ENCODE results near the gene NOTUM.

Gene NOTUM

DNA sequence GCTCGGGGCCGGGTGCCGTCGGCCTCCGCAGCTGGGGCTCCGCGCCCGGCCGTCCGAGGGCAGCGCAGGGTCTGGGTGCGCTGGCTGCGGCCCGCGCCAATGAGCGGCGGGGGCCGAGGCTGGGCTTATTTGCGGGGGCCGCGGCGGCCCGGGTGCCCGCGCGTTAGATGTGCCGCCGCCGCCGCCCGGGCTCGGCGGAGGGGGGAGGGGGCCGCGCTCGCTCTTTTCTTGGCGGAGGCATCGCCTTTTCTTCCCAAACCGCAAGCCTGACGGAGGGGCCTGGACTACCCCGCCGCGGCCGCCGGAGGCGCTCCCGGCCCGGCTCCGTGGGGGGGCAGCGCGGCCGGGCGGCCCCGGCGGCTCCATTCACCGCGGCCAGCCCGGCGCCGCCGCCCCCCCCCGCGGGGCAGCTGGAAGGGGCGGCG lies at the start of gene NOTUM:
Gene NOTUM, minus strand, starts transcription at position 101 of the 425 bp plus-strand sequence. CDS start 278 bp downstream, outside the sequence.
- no peak for DNase-seq (ENCODE audit: low read depth, low spot score)

DNA sequence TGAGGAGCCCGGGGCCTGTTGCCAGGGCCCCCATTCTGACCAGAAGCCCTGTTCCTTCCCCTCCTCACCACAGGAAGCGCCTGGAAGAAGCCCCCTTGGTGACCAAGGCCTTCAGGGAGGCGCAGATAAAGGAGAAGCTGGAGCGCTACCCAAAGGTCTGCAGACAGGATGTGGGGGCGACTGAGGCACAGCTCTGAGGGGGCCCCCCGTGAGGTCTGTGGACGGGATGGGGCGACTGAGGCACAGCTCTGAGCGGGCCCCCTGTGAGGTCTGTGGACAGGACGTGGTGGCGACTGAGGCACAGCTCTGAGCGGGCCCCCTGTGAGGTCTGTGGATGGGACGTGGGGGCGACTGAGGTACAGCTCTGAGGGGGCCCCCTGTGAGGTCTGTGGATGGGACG lies 48.4 kb upstream of the NOTUM start:
- no peak for DNase-seq (ENCODE audit: low read depth, low spot score)

DNA sequence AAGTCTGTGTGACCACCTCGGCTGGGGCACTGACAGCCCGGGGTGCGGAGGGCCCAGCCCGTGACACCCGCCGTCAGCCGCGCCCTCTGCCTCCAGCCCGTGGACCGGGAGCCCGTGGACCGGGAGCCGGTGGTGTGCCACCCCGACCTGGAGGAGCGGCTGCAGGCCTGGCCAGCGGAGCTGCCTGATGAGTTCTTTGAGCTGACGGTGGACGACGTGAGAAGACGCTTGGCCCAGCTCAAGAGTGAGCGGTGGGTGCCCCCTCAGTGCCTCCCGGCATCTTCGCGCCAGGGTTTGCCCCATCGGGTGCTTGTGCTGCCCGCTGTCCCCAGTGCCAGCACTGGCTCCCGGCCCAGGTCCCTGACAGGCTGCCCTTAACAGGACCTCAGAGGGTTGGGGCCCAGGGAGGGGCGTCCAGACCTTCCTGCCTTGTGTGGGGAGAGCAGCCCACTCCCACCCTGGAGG lies 48.0 kb upstream of the NOTUM start:
- no peak for DNase-seq (ENCODE audit: low read depth, low spot score)

- DNase-seq (ENCODE audit: low read depth, low spot score), result no peak
Measured at GRCh38 chr17:82008258-82008940, 47.4 kb upstream of the NOTUM start.

DNA sequence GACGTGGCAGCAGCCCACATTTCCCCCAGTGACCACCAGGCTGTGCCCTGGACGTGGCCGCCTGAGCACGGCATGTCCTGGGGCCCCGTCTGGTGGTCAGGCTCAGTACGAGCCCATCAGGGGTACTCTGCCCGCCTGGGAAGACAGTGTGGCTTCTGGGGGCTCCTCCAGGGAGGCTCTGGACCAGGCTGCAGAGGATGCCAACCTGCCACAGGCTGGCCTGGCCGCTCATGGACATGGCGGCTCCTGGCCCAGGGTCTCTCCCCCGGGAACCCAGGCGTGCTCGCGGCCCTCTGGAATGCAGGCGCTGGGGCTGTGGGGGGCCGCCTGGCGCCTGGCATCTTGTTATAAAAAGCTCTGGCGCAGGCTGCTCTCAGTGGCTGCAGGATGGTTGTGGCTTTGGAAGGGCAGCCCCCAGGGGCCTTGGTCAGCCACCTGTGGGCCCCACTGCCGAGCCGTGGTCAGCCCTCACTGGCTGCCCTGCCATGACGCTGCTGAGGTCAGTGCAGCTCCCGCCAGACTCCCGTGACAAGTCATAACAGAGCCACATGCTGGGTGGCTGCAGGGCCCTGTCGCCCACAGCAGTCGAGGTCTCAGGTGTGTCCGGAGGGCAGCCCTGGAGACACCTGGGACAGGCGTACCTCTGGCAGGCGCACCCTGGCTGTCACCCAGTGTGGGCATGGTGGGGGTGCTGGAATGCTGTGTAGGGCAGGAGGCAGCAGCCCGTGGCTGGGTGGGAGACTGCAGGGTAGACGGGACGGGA lies 46.7 kb upstream of the NOTUM start:
- DNase-seq (ENCODE audit: low read depth, low spot score), result no peak

GRCh38 chr17:82007228-82007494 lies 46.2 kb upstream of the NOTUM start:
- DNase-seq (ENCODE audit: low read depth, low spot score), result no peak

- no peak for DNase-seq (ENCODE audit: low read depth, low spot score)
Measured at GRCh38 chr17:82006468-82007227, 45.7 kb upstream of the NOTUM start.

DNA sequence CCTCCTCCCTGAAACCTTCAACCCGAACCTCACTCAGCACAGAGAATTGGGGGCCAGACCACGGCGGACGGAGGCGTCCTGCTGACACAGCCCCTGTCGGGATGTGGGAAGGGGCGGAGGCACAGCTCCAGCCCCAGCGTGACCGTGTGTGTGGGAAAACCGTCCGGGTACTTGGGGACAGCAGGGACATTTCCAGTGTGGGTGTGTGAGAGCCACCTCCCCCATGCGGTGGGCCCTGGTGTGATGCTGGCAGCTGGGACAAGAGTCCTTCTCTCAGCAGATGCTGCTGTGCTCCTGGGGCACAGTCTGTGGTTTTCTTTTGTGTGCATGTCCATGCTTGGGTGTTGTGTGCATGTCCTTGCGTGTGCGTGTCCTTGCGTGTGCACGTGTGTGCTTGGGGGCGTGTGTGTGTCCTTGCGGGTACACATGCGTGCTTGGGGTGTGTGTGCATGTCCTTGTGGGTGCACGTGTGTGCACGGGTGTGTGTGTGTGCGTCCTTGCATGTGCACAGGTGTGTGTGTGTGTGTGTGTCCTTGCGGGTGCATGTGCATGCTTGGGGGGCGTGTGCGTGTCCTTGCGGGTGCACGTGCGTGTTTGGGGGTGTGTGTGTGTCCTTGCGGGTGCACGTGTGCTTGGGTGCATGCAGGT lies 44.8 kb upstream of the NOTUM start:
- no peak for DNase-seq (ENCODE audit: low read depth, low spot score)

DNA sequence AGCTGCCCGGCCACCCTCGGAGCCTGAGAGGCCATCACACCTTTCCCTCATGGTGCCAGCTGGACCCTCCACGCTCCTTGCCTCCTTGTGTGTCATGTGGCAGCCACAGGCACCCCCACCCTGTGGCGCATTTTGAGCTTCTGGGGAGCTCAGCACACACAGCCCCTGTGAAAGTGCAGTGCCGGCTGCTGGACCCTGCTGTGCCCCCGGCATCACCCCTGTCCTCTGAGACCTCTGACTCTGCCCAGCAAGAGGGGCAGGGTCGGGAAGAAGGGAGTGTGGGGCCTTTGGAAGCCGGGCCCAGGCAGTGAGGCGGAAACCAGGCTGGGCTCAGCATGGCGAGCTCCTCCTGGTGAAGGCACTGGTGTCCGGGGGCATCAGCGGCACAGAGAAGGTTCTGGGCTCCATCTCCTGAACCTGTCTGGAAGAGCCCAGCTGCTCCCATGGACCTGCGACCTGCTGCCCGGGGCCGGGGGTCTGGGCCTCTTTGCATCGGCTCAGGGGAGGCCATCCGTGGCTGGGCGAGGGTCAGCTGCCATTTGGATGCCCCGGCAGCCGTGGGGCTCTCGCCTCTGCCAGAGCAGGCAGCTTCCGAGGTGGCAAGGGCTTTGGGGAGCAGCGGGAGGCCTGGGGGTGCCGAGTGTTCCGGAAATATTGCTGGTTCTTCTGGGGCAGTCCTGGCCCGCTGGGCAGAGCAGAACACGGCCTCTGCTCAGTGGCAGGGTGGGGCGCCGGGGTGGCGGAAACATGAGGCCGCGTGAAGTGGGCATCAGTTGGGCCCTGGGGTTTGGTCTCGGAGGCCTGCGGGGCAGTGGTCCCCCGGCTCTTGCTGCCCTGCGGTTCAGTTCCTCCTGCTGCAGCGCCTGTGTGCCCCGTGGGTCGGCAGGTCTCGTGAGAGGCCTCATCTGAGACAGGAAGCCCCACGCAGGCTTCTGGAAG lies 43.8 kb upstream of the NOTUM start:
- DNase-seq (ENCODE audit: low read depth, low spot score), result no peak

GRCh38 chr17:82003411-82004381 lies 42.7 kb upstream of the NOTUM start:
- DNase-seq (ENCODE audit: low read depth, low spot score), result peak; percentile 67

DNA sequence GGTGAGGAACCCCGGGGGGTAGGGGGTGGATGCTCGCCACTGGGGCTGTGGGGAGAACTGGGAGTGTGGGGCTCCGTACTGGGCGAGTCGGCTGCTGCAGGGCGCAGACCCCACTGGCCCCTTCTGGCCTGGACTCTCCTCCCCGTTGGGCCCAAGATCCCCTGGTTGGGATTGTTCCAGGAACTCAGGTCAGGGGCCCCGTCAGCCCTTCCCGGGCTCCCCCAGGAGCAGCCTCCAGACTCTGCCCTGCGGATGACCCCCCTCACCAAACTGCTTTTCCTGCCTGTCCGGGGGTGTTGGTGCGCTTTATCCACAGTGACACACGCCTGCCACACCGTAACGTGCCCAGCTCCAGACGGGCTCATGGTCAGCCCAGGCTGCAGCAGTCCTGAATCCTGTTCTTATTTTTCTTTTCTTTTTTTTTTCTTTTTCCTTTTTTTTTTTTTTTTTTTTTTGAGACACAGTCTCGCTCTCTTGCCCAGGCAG lies 40.6 kb upstream of the NOTUM start:
- DNase-seq (ENCODE audit: low read depth, low spot score), result no peak

DNA sequence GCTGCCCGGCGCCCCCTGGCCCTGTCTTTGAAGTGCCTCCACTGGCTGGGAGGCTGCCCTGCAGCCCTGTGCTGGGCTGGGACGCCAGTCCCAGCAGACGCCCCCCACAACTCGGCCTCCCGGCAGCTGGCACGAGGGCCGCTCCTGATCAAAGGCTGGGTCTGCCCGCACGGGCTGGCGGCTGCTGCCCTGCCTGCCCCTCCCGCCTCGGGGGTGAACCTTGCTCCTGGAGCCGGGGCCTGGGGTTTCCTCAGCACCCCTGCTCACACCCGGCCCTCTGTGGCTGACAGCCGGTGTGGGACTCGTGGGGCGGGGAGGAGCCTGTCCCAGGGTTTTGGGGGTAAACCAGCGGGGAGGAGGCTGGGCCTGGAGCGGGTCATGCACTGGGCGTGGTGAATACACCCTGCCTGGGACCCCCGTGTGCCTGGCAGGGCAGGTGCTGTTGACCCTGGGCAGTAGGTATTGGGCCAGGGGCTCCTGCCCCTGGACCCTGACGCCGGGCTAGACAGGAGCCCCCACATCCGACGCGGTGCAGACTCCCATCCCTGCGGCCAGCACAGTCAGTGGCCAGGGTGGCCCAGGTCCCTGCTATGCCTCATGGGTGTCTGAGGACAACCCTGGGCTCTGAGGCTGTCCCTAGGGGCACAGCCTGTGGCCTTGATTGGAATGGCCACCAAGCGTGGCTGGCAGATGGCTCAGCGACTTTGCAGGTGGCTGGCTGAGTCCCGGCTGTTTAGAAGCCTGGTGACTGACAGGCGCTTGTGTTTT lies 40.0 kb upstream of the NOTUM start:
- no peak for DNase-seq (ENCODE audit: low read depth, low spot score)

- DNase-seq (ENCODE audit: low read depth, low spot score), result no peak
Measured at GRCh38 chr17:81999976-82000802, 39.2 kb upstream of the NOTUM start.

DNA sequence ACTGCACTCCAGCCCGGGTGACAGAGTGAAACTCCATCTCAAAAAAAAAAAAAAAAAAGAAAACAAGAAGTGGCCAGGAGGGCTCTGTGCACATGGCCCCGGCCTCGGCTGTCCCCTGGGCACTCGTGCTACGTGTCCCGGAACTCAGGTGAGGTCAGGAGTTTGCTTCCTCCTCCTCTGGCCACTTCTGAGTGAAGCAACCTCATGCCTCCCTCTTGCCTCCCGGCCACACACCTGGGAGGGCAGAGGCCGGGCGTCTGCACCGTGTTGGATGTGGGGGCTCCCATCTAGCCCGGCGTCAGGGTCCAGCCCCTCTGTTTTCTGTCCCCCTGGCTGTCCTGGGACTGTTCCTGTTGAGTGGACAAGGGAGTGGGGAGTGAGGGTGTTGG lies 38.6 kb upstream of the NOTUM start:
- DNase-seq (ENCODE audit: low read depth, low spot score), result no peak

DNA sequence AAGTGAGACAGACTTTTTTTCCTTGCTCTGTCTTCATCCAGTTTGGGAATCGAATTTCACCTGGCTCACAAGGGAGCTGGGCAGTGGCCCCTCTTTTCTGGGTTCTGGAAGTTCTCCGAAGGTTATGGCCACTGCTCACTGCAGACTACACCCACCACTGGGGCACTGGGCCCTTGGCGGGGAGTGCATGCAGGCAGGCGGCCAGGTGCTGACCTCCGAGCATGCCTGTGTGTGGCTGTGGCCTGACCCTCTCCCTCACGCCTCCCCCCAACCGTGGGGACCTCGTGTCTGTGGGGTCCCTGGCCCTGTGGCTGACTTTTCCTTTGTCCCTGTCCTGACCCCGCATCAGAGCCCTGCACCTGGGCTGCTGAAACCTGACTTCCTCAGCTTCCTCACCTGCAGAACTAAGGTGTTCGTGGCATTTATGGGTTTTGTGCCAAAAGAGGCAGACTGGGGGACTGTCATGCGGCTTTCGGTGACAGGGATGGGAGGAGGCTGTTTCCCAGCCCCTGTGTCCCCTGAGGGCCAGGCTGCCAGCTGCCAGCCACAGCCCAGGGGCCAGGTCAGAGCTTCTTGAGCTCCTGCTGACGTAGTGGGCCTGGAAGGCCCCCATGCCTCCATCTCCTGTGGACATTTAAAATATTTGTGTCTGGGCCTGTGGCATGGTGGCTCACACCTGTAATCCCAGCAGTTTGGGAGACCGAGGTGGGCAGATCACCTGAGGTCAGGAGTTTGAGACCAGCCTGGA lies 37.9 kb upstream of the NOTUM start:
- no peak for DNase-seq (ENCODE audit: low read depth, low spot score)

GRCh38 chr17:81998212-81998611 lies 37.2 kb upstream of the NOTUM start:
- no peak for DNase-seq (ENCODE audit: low read depth, low spot score)

GRCh38 chr17:81996757-81997441 lies 35.9 kb upstream of the NOTUM start:
- no peak for DNase-seq (ENCODE audit: low read depth, low spot score)
